ENCODE data around the gene ARMC9.

ARMC9 gene

DNA sequence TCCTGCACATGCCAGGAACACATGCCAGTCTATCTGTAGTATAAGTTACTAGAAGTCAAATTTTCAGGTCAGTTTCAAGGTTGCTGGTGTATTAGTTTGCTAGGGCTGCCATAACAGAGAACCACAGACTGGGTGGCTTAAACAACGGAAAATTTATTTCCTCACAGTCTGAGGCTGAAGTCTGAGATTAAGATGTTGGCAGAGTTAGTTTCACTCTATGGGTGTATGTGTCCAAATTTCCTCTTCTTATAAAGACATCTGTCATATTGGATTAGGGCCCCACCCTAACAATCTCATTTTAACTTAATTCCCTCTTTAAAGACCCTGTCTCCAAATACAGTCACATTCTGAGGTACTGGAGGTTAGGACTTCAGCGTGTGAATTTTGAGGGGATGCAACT is 223.6 kb downstream of the ARMC9 start:
- TF ChIP-seq, protein P1, sequence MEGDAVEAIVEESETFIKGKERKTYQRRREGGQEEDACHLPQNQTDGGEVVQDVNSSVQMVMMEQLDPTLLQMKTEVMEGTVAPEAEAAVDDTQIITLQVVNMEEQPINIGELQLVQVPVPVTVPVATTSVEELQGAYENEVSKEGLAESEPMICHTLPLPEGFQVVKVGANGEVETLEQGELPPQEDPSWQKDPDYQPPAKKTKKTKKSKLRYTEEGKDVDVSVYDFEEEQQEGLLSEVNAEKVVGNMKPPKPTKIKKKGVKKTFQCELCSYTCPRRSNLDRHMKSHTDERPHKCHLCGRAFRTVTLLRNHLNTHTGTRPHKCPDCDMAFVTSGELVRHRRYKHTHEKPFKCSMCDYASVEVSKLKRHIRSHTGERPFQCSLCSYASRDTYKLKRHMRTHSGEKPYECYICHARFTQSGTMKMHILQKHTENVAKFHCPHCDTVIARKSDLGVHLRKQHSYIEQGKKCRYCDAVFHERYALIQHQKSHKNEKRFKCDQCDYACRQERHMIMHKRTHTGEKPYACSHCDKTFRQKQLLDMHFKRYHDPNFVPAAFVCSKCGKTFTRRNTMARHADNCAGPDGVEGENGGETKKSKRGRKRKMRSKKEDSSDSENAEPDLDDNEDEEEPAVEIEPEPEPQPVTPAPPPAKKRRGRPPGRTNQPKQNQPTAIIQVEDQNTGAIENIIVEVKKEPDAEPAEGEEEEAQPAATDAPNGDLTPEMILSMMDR (IDR thresholded peaks at IDR 0.05; ENCODE audit: control insufficient read depth, insufficient read depth, low read depth, low read length, missing control alignments): no peak
- no peak for DNase-seq (ENCODE audit: low read depth)
- no peak overlapping the region for H3K4me3 ChIP-seq (ENCODE audit: control insufficient read depth, low read depth, low read length)

DNA sequence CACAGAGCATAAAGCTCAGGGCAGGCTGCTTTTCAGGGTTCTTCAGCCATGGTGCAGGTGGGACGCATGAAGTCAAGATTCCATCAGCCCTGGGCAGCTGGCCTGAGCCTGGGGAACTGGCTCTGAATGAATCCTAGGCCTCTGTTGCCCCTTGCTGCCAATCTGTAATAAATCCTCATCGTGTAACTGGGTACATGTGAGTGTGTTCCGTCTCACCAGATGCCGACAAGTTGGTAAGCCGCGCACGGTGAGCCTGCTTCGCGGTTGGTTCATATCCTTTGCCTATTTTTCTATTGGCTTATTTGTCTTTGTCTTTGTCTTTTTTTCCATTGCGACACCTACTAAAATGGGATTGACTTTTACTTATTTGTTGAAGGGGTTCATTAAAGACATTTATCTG is 224.7 kb downstream of the ARMC9 start:
- no peak for DNase-seq (ENCODE audit: low read depth)

More for the DNA sequence above, 224.7 kb downstream of the ARMC9 start:
- TF ChIP-seq, protein P1 (IDR thresholded peaks at IDR 0.05; ENCODE audit: control insufficient read depth, insufficient read depth, low read depth, low read length, missing control alignments): no peak
- H3K4me3 ChIP-seq (ENCODE audit: control insufficient read depth, low read depth, low read length): no peak overlapping the region
